ENCODE data around the gene ZDHHC16.
A peak's percentile ranks its signal among the peaks of the same experiment; 100 is the strongest.
"Not testable (repeated sequence)": the region's sequence is repeated elsewhere in the genome, so short reads cannot be mapped to it uniquely, and the experiment has no call there.

Gene ZDHHC16

DNA sequence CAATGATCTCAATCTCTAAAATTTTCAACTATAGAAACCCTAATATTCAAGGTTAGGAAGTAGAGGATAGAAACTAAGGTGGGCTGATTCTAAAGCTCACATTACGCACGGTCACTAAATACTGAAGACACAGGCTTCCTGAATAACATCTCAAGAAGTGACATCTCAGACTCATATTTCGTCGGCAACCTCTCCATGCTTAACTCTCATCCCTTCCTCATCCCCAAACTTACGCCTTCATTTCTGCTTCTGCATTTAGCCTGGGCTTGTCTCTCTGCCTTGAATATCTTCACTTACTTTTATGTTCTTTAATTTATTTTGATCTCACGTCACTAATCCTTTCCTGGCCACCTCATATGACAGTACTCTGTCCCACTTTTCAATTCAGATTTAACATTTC lies 10.8 kb upstream of the ZDHHC16 start:
- no peak for DNase-seq

DNA sequence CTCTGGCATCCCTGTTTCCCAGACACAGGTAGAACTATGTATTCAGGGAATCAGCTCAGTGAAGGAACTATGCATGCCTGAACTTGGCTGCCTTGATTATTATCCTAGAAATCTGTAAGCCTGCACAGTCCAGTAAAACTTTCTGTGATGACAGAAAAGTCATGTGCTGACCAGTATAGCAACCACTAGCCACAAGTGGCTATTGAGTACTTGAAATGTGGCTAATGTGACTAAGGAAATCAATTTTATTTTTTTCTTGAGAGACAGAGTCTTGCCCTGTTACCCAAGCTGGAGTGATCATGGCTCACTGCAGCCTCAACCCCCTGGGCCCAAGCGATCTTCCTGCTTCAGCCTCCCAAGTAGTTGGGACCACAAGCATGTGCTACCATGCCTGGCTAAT lies 3.7 kb upstream of the ZDHHC16 start:
- DNase-seq = no peak

DNA sequence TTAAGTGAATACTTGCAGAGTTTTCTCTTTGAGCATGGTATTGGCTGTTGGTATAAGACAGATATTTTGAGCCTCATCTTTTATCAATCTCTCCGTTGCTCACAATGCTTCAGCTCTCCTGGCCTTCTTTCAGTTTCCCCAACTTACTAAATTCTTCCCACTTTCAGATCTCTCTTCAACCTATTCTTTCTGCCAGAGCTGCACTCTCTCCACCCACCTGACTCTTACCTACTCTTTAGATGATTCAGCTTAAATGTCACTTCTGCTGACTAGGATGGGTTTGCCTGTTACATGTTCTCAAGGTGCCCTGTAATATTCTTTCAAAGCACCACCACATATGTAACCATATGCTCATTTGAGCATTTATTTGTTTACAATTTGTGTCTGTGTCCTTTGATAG lies 1.8 kb upstream of the ZDHHC16 start:
- DNase-seq = no peak

DNA sequence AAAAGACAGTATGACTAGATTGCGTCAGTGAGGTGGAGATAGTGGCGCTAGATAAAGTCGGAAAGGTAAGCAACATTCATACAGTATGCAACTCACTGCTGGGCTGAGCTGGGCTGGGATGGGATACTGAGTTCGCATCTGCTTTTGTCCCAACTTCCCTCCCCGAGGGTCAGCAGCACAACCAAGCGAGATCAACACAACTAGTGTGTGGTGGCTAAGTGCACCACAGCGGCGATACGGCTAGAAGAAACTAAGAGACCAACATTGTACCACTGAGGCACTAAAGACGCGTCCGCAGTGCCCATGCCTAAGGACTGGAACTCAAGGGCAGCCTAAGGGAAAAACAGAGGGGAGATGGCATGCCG lies 636 bp upstream of the ZDHHC16 start:
- no peak for DNase-seq

DNA sequence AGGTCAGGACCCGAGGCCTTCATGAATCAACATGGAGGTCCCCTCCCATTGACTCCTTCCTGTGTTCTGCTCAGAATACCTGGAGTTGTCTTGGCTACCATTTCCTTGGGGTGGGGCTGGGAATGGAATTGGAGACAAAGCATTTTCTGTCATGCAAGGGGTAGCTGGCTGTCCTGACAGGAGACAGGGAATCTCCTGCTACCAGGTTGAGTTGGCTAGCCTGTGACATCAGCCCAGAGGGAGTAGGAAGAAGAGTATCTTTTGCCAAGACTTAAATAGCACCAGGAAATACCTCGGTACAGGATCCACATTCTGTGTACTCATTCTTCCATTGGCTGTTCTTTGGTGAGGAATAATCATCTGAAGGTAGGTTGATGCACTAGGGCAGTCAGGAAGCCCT lies 4.9 kb downstream of the ZDHHC16 start:
- no peak for DNase-seq

DNA sequence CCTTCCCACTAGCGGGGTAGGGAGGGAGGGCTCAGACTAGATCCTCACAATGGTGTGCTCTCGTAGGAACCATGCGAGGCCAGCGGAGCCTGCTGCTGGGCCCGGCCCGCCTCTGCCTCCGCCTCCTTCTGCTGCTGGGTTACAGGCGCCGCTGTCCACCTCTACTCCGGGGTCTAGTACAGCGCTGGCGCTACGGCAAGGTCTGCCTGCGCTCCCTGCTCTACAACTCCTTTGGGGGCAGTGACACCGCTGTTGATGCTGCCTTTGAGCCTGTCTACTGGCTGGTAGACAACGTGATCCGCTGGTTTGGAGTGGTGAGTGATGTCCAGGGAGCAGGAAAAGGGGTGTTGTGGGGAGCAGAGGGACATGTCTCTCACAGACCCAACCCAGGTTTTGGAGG lies 5.6 kb downstream of the ZDHHC16 start:
- DNase-seq = no peak

DNA sequence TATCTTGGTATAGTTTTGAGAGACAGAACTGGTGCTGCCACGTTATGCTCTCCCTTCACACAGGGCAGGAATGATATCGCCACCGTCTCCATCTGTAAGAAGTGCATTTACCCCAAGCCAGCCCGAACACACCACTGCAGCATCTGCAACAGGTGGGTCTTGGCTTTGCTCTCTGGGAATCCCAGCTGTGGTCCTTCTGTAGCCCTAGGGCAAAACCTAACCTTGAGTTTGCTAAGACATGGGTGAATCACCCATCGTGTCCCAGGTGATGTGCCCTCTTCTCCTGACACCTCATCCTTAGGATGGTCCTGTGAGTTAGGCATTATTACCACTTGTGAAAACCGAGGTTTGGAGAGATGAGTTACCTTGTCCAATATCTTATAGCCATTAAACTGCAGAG lies 6.4 kb downstream of the ZDHHC16 start:
- DNase-seq = no peak

DNA sequence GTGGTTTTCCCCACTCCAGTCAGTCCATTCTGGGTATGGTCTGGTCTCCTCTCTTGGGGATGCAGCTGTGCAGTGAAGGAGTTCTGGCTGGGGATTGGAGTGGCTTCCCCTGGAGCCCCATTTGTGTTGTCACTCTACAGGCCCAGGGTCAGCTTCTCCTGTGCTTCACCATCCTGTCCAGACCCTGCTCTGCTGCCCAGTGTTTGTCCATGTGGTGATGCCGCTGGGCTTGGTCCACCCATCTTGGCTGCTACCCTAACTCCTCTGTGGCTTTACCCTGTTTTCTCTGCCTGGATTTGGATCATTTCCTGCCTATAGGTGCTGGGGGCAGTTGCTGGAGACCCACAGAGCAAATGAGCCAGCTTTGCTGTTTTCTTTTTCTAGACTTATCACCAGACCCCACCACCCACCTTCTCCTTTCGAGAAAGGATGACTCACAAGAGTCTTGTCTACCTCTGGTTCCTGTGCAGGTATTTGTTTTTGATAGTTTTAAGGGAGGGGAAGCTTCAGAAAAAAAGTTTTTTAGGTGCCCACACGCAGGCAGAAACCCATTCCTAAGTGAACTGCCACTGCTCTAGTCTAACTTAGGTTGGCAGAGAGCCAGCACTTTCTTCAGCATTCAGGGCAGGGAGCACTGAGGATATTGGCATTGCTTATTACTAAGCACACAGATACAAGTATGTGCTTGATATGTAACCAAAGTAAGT lies 8.5 kb downstream of the ZDHHC16 start:
- no peak for DNase-seq

DNA sequence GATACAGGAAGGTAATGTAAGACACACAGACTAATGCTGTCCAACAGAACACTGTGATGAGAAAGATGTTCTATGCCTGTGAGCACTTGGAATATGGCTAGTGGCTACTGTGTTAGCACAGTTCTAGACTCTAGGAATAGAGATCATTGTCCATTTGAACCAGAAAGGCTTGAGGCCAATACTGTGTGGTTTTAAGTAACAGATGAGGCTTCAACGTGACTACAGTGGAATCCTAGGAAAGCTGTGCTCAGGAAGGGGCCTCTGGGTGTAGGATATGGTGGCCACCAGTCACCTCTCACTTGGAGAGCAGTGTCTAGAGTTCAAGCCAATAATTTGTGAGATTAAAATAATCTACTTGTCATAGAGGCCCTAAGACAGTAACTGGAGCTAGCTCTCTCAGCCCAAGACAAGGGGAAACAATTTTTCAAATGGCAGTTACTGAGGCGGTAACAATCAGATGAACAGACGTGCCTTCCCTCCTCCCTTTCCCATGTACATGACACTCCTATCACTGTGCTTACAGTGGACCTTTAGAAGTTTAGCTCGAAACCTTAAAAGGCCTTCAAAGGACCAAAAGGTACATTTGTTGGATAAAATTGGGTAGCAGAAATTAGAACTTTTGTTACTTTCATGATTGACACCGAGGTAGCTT lies 10.2 kb downstream of the ZDHHC16 start:
- DNase-seq = no peak

DNA sequence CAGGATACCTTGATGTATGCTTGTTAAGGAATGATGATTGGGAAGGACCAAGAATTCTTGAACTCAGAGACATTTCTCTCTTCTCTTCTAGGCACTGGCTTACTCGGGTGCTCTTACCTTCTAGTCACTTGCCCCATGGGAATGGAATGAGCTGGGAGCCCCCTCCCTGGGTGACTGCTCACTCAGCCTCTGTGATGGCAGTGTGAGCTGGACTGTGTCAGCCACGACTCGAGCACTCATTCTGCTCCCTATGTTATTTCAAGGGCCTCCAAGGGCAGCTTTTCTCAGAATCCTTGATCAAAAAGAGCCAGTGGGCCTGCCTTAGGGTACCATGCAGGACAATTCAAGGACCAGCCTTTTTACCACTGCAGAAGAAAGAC lies 10.7 kb downstream of the ZDHHC16 start:
- no peak for DNase-seq

DNA sequence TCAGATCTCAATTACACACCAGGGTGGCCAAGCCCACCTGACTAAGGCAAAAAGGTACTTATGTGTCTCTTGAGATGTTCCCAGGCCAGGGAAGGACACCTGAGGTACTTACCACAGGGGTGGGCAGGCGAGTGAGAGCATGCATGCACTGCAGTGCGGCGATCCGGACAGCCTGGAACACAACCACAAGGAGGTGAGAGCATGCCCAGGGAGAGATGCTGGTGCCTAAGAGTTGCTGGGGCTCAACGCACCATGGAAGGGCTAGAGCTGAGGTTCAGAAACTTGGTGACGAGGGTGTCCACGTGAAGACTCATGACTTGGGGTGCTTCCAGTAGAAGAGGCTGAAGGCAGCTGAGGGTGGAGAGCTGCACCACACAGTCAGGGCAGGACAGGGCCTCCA lies 13.1 kb downstream of the ZDHHC16 start:
- DNase-seq = no peak

DNA sequence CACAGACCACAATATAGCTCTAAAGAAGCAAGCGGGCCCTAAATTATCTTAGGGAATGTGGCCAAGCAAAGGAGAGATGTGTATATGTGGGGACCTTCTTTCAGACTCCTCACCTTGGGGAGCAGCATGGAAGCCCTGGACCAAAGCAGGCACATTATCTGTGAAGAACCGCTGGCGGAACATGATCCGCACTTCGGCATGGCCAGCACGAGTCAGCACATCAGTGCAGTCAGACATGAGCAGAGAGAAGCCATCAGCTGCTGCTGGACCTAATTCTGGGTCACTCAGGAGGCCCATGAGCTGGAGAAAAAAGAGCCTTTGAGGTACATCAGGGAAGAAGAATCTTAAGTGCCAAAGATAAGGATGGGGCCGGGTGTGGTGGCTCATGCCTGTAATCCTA lies 14.0 kb downstream of the ZDHHC16 start:
- no peak for DNase-seq

DNA sequence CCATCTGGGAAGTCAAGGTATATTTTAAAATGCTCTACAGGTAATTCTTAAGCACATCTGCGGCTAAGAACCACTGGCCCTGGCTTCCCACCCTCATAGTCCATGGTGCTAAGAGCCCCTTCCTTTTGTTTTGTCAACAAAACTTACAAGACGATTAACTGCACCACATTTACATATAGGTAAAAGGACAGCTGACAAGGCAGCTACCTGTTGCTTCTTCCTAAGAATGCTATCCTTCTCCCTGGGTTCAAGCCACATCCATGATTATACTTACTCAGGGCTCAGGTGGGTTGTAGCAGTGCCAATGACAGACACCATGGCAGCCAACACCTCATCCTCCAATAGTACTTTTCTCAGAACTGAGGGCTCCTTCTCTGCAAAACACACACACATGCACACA lies 16.3 kb downstream of the ZDHHC16 start:
- DNase-seq = no peak

DNA sequence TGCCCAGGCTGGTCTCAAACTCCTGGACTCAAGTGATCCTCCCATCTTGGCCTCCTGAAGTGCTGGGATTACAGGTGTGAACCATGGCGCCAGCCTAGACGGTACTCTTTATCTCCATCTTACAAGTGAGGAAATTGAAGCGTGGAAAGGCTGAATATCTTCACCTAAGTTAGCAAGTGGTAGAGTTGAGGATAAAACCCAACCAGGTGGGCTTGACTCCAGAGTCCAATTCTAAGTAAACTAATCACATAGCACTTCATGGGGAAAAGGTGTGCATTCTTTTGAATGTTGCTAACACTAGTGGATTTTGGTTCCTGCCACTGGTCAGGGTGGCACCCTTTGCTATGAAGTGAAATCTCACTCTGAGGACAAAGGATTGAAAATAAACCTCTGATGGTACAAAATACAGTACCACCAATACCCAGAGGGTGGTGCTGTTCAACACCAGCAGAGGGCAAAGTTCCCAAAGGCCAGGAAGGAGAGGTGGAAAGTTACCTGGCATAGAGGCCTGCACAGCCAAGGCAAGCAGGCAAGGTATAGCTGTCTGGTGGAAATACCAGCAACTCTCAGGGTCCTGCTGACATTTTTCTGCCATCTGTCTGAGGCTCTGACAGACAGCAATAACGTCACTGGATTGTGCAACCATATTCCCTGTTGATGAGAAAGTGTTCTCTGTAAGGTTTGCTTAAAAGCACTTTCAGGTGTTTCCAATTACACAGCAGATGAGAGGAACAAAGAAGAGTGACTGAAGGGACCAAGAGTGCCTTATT lies 17.6 kb downstream of the ZDHHC16 start:
- DNase-seq = no peak

DNA sequence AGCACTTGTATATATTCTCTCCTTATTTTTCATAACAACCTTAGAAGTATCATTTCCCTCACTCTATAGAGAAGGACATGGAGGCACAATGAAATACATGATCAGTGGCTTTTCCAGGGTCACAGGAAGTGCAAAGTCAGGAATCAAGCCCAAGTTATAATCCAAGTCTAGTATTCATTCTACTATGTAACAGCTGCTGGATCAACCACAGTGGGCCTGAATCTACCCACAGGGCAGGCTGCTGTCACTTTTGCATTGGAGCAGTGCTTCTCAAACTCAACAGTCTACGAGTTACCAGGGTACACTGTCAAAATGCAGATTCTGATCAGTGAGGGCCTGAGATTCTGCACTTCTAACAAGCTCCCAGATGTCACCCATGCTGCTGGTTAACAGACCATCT lies 18.3 kb downstream of the ZDHHC16 start:
- DNase-seq = no peak

DNA sequence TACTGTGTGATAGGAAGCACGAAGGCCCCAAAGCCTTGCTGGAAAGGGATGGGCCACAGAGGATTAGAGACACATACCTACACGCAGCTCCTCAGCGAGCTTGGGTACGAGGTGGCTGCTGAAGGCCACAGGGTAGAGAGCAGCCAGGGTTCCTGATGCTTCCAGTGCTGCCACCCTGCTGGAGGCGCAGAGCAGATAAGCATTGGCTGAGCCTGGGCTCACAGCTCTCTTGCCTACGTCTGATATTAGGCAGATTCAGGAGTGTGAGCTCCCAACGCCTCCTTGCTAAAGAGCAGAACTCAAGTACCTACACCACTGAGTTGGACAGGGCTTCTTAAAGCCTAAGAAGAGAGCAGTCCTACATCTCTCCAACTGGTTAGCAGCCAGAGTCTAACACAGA lies 20.0 kb downstream of the ZDHHC16 start:
- no peak for DNase-seq

DNA sequence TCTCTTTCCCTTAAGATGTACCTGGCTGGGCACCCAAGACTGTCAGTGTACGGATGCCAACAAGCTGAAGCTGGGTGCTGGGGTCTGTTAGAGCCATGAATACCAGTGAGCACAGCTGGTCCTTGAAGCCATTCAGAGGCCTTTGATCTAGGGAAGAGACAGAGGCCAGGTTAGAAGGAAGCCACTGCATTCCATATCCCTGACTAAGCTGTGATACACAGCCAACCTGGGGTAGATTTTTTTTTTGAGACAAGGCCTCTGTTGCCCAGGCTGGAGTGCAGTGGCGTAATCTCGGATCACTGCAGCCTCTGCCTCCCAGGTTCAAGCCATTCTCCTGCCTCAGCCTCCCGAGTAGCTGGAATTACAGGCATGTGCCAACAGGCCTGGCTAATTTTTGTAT lies 20.8 kb downstream of the ZDHHC16 start:
- no peak for DNase-seq

DNA sequence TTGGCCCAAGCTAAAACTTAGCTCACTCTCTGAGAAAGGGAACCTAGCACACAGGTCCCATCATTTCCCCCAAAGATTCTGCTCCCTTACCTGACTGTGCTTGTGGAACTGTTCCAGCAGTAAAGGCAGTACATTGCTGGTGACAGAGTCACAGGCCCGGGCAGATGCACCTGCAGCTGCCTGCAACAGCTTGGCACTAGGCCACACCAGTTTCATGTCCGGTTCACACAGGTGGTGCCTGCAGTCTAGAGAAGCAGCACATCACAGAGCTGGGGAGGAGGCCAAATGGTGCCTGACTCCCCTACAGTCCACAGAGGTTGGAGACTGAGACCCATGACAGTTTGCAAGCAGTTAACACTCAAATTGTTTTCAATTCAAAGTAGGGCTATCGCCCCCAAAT lies 22.2 kb downstream of the ZDHHC16 start:
- no peak for DNase-seq

DNA sequence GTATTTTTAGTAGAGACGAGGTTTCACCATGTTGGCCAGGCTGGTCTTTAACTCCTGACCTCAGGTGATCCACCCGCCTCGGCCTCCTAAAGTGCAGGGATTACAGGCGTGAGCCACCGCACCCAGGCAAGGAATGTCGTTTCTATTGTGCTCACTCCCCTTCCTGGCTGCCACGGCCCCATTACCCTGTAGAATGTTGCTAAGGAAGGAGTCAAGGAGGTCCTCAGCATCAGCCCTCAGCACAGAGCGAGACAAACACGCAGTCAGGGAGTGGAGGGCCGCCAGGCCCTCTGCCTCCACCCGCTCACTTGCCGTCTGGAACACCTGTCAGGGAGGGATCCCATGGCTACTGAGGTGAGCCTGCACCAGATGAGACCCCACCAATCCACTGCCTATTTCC lies 22.8 kb downstream of the ZDHHC16 start:
- not testable (repeated sequence) for DNase-seq

DNA sequence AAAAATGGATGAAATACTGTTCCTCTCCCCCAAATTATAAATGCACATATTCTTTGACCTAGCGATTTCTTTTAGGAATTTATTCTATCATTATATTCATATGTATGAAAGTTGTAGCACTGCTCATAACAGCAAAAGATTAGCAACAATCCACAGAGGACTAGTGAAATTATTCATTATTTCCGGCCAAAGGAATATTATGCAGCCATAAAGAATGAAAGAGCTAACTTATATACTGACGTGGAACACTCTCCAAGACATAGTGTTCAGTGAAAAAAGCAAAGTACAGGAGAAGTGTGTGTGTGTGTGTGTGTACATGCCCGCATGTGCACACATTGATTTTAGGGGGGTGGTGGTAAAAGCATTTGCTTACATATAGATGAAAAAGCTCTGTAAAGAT lies 28.9 kb downstream of the ZDHHC16 start:
- no peak for DNase-seq

DNA sequence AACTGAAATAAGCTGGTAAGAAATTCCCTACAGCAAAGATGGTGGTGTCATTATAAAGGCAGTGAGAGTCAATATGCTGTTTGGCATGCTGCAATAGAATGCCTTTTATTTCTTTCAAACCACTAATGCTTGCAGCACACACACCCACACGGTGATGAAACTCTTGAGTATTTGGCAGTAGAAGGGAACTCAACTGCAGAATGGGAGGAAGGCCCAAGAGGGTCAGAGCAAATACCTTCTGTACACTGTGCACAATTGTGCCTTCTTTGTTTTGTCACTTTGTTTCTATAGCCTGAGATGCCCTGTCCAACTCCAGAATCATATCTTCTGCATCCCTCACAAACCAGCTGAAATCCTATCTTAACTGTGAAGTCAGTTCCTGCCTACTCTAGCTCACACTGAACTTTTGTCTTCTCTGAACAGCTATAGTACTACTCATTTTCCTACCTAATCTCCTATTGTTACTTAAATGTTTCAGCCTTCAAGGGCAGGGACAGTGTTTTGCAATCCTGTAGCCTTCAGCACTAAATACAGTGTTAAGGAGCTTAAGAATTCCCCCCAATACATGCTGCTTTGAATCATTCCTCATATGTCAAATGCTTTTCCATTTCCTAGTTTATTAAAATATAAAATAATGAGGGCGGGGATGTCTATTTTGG lies 30.1 kb downstream of the ZDHHC16 start:
- DNase-seq = no peak

DNA sequence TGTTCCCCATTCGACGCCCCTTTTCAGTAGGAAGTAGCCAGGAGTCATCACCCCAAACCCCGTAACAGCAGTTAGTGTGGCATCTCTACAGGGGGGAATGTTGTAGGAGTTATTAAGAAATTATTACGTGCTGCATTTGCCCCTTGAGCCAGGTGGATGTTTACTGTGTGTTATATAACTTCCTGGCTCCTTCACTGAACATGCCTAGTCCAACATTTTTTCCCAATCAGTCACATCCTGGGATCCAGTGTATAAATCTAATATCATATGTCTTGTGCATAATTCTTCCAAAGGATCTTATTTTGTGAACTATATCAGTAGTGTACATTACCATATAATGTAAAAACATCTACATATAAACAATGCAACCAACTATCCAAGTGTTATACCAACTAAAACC lies 33.4 kb downstream of the ZDHHC16 start:
- DNase-seq = not testable (repeated sequence)

DNA sequence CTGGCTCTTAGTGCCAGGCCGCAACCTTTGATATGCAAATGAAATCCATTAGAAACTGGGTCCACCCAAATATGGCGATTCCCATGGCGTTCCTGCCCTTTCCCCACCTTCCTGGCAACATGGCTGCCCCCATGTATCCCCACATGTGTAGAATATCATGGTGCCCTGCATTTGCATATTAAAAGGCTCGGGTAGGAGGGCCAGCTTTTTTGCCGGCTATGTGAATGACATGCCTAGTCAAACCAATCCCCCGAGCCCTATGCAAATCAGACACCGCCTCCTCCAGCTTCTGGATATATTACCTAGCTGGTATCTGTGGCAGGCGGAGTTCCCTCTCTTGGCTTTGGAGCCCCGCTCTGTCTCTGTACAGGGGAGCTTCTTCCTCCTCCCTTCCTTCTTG lies 34.0 kb downstream of the ZDHHC16 start:
- DNase-seq = peak; percentile 40

DNA sequence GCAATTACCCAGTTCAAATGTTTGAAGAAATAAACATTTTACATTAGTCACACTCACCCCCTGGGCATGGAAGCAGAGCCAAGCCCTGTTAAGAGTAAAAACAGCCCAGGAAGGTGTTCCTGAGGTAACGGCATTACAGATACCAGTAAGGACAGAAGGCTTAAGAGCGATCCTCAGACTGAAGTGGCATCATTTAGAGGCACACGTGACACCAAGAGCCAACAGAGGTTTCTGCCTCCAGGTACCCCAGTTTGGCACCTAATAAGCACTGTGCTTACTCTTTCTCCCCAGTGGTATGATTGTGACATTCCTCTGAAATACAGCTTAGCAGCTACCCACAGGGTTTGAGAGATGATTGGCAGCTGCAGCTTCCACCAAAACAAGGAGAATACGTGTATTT lies 35.1 kb downstream of the ZDHHC16 start:
- DNase-seq = no peak

All from DMS 273 treated with DMSO at 0.1 percent for 48 hours (cell line).